ENCODE measurements around the gene IZUMO4.

IZUMO4 gene

DNA sequence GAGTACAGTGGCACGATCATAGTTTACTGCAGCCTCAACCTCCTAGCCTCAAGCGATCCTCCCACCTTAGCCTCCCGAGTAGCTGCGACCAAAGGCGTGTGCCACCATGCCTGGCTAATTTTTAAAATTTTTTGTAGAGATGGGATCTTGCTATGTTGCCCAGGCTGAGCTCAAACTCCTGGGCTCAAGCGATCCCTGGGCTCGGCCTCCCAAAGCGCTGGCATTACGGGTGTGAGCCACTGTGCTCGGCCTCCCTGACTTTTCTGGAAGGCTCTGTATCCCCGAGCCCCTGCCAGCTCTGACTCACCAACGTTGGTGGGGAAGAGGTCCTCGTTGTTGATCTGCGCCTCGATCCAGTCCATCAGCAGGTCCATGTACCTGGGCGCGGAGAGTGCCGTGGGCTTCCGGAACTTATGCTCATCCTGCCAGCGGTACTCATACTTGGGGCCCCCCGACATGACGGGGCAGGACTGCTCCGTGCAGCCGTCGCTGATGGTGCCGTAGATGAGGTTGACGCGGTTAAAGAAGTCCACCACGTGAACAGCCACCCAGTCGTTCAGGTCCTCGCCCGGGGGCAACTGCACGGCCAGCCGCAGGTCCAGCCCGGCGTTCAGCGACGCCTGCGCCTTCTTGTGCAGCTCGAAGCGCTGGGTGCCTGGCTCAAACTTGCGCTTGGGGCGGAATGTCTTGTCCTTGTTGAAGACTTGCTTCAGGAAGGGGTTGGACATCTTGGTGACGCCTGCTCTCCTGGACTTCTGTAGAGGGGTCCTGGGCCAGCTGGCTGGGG lies 18.7 kb upstream of the IZUMO4 start:
- H3K4me3 ChIP-seq (ENCODE audit: low read length) = no peak overlapping the region
- no peak for DNase-seq (ENCODE audit: low read depth)
- TF ChIP-seq, protein P1, sequence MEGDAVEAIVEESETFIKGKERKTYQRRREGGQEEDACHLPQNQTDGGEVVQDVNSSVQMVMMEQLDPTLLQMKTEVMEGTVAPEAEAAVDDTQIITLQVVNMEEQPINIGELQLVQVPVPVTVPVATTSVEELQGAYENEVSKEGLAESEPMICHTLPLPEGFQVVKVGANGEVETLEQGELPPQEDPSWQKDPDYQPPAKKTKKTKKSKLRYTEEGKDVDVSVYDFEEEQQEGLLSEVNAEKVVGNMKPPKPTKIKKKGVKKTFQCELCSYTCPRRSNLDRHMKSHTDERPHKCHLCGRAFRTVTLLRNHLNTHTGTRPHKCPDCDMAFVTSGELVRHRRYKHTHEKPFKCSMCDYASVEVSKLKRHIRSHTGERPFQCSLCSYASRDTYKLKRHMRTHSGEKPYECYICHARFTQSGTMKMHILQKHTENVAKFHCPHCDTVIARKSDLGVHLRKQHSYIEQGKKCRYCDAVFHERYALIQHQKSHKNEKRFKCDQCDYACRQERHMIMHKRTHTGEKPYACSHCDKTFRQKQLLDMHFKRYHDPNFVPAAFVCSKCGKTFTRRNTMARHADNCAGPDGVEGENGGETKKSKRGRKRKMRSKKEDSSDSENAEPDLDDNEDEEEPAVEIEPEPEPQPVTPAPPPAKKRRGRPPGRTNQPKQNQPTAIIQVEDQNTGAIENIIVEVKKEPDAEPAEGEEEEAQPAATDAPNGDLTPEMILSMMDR (conservative IDR thresholded peaks at IDR 0.05; ENCODE audit: low read depth, low read length) = no peak

DNA sequence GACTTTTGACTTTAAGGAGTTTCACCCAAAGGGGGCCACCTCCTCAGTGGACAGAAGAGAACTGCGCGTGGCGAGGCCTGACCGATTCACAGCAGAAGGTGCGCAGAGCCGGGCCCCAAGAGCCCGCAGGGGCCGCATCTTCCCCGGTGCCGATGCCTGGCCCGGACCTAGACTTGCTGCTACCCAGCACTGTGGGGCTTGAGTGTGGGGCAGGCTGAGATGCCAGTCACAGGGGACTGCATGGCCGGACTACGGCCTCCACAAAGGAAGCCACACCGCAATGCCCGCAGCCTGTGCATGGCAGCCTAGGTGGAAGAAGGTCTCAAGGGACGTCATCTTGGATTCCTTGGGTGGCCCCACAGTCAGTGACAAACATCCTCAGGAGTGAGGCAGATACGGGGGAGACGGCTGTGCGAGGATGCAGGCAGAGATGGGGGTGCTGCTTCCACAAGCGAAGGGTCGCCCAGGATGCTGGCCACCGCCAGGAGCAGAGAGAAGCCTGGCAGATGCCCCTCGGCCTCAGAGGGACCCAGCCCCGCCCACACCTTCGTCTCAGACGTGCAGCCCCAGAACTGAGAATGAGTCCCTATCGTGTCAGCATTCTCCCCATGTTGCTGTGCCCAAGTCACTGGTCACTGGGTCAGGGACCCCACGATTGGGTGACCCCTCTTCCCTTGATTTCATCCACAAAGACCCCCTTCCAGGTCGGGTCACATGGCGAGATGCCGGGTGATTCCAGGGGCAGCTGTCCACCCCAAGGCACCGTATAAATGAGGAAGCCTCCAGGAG lies 17.4 kb upstream of the IZUMO4 start:
- no peak for DNase-seq (ENCODE audit: low read depth)
- H3K4me3 ChIP-seq (ENCODE audit: low read length) = no peak overlapping the region
- TF ChIP-seq, protein P1 (conservative IDR thresholded peaks at IDR 0.05; ENCODE audit: low read depth, low read length) = no peak

DNA sequence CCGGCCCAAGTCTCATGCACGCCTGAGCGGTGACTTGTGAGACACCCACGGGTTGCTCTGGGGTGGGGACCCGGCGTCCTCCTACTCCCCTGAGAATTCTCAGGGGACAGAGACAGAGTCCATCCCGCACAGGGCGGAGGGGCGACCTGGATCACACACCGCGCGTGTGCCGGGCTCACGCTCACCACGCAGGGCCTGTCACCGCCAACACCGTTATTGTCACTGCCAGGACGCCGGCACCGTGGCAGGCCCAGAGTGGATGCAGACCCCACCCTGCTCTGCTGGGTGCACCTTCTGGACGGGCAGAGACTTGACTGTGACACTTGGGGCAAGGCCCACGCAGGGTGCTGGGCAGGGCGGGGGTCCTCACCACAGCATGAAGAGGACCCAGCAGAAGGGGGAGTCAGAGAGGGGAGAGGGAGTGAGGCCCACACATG lies 16.8 kb upstream of the IZUMO4 start:
- no peak for DNase-seq (ENCODE audit: low read depth)
- TF ChIP-seq, protein P1 (conservative IDR thresholded peaks at IDR 0.05; ENCODE audit: low read depth, low read length) = no peak
- H3K4me3 ChIP-seq (ENCODE audit: low read length) = no peak overlapping the region

DNA sequence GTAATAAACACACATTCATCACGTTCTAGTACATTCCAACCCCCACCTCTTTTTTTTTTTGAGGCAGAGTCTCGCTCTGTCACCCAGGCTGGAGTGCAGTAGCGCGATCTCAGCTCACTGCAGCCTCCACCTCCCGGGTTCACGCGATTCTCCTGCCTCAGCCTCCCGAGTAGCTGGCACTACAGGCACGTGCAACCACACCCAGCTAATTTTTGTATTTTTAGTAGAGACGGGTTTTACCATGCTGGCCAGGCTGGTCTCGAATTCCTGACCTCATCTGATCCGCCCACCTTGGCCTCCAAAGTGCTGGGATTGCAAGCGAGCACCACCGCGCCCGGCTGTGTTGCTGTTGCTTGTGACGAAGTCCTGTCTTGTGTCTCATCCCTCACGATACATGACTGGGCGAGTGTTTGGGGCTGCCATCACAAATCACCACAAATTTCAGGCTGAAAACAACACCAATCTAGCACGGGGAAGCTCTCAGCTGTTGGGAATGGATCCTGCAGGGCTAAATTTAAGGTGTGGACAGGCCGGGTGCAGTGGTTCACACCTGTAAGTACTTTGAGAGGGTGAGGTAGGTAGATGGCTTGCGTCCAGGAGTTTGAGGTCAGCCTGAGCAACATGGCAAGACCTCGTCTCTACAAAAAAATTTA lies 16.3 kb upstream of the IZUMO4 start:
- TF ChIP-seq, protein P1 (conservative IDR thresholded peaks at IDR 0.05; ENCODE audit: low read depth, low read length) = no peak
- no peak for DNase-seq (ENCODE audit: low read depth)
- H3K4me3 ChIP-seq (ENCODE audit: low read length) = no peak overlapping the region

DNA sequence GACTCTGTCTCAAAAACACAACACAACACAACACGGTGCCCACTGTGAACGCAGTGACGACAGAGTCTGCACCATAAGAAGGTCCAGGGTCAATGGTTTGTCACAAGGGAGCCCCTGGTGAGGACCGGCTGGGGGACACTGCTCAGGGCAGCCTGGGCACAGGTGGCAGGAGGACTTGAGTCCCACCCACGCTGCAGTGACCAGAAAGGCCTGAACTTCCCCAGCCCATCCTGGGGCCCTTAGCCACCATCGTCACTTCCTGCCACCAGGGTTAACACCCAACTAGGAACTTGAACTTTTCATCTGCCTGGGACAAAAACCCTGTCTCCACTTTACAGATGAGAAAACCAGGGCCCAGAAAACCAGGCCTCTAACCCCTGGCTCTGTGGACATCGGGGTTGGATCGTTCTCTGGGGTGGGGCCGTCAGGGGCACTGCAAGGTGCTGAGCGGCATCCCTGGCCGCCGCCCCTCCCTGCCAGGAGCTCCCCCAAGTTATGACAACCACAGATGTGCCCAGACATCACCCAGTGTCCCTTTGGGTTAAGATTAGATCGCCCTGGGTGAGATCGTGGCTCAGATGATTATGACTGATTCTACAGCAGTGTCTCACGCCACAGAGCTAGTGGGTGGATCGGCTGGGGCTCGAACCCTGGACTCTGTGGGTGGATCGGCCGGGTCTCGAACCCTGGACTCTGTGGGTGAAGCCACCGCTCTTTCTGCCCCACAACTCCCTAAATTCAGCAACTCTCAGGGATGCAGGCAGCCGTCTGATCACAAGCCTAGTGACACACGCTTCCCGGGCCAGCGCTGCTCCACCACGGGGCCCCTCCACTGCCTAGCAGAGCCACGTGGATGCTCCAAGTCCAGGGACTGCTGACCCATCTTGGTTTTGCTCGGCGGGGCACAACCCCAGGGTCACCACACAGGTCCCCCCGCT lies 14.6 kb upstream of the IZUMO4 start:
- TF ChIP-seq, protein P1 (conservative IDR thresholded peaks at IDR 0.05; ENCODE audit: low read depth, low read length) = no peak
- DNase-seq (ENCODE audit: low read depth) = no peak
- H3K4me3 ChIP-seq (ENCODE audit: low read length) = no peak overlapping the region

DNA sequence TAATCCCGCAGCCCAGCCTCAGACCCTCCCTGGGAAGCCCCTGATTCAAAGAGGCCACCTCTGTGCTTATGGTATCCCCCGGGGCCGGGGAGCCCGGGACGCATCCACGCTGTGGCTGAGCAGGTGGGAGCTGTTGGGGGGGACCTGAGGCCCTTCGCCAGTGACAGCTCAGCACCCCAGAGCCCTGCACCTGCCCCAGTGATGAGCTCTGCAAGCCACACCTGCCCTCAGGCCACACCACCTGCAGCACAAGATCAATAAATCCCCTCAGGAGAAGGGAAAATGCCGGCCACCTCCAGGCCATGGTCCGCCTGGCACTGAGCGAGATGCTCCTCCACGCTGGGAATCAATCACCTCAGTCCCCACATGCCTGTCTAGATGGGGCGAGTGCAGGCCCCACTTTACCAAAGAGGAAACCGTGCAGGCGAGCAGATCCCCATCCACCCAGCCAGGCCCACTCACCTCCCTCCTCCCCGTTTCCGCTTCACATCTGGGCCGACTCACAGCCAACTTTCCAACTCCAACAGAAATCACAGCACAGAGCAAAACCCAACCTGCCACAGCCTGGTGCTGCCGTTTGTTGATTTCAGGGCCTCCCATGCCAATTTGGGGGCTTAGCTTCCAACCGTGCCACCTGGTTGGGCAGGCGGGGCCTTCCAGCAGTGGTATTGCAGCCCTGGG lies 13.4 kb upstream of the IZUMO4 start:
- TF ChIP-seq, protein P1 (conservative IDR thresholded peaks at IDR 0.05; ENCODE audit: low read depth, low read length) = no peak

More for the DNA sequence above, 13.4 kb upstream of the IZUMO4 start:
- H3K4me3 ChIP-seq (ENCODE audit: low read length) = no peak overlapping the region
- DNase-seq (ENCODE audit: low read depth) = no peak

Measured in retinal pigment epithelial cell (primary cell).